ENCODE data around the gene SHC2. TPM values are rescaled to one million over a fixed set of nuclear protein-coding genes. Genes with fewer than 3 reads are reported as not detected.
"Not testable (repeated sequence)": the region's sequence is repeated elsewhere in the genome, so short reads cannot be mapped to it uniquely, and the experiment has no call there.

Gene SHC2
- polyA plus RNA-seq, 3 donors = 15.4 to 162 (median 39.4) TPM

- 33 to 37% (median 33%) methylated on average over 27 to 29 of the region's 29 CpGs for whole genome bisulfite sequencing, 3 donors
- no peak overlapping the region for H3K27ac ChIP-seq (ENCODE audit: low read depth, low read length)
Observed at GRCh38 chr19:405121-405965, 55.5 kb downstream of the SHC2 start.

GRCh38 chr19:403221-404027 lies 57.4 kb downstream of the SHC2 start:
- H3K27ac ChIP-seq (ENCODE audit: low read depth, low read length) = no peak overlapping the region
- 69 to 76% (median 72%) methylated on average over 36 to 38 of the region's 38 CpGs for WGBS, 3 donors

GRCh38 chr19:402786-403185 lies 58.0 kb downstream of the SHC2 start:
- H3K27ac ChIP-seq (ENCODE audit: low read depth, low read length) = no peak overlapping the region
- 85 to 92% (median 90%) methylated on average over 11 of the region's 11 CpGs for WGBS, 3 donors

GRCh38 chr19:401866-402511 lies 58.8 kb downstream of the SHC2 start:
- 14 to 37% (median 35%) methylated on average over 38 of the region's 38 CpGs for WGBS, 3 donors
- H3K27ac ChIP-seq (ENCODE audit: low read depth, low read length) = no peak overlapping the region

GRCh38 chr19:400976-401865 lies 59.6 kb downstream of the SHC2 start:
- WGBS, 3 donors = 76 to 86% (median 81%) methylated on average over 43 of the region's 43 CpGs
- no peak overlapping the region for H3K27ac ChIP-seq (ENCODE audit: low read depth, low read length)

- WGBS, 3 donors = 61 to 87% (median 84%) methylated on average over 7 to 9 of the region's 9 CpGs
- no peak overlapping the region for H3K27ac ChIP-seq (ENCODE audit: low read depth, low read length)
Observed at GRCh38 chr19:399370-399769, 61.5 kb downstream of the SHC2 start.

GRCh38 chr19:398719-399118 lies 62.1 kb downstream of the SHC2 start:
- H3K27ac ChIP-seq (ENCODE audit: low read depth, low read length) = no peak overlapping the region
- WGBS, 3 donors = 67 to 84% (median 84%) methylated on average over 17 of the region's 17 CpGs

GRCh38 chr19:397941-398706 lies 62.7 kb downstream of the SHC2 start:
- H3K27ac ChIP-seq (ENCODE audit: low read depth, low read length) = no peak overlapping the region
- WGBS, 3 donors = 84 to 93% (median 91%) methylated on average over 31 of the region's 31 CpGs

- H3K27ac ChIP-seq (ENCODE audit: low read depth, low read length) = no peak overlapping the region
- WGBS, 3 donors = 54 to 62% (median 62%) methylated on average over 18 of the region's 18 CpGs
Observed at GRCh38 chr19:397321-397720, 63.5 kb downstream of the SHC2 start.

GRCh38 chr19:395467-395866 lies 65.4 kb downstream of the SHC2 start:
- no peak overlapping the region for H3K27ac ChIP-seq (ENCODE audit: low read depth, low read length)
- WGBS, 3 donors = 71 to 94% (median 92%) methylated on average over 5 of the region's 5 CpGs

GRCh38 chr19:394857-395256 lies 66.0 kb downstream of the SHC2 start:
- 87 to 97% (median 95%) methylated on average over 1 of the region's 1 CpG for WGBS, 3 donors
- not testable (repeated sequence) for H3K27ac ChIP-seq (ENCODE audit: low read depth, low read length)

GRCh38 chr19:393560-393959 lies 67.3 kb downstream of the SHC2 start:
- not testable (repeated sequence) for H3K27ac ChIP-seq (ENCODE audit: low read depth, low read length)

- WGBS, 3 donors = 51 to 58% (median 56%) methylated on average over 17 of the region's 17 CpGs
- H3K27ac ChIP-seq (ENCODE audit: low read depth, low read length) = no peak overlapping the region
Observed at GRCh38 chr19:392375-392970, 68.4 kb downstream of the SHC2 start.

- H3K27ac ChIP-seq (ENCODE audit: low read depth, low read length) = no peak overlapping the region
- 79 to 91% (median 86%) methylated on average over 30 of the region's 30 CpGs for WGBS, 3 donors
Observed at GRCh38 chr19:391726-392374, 69.0 kb downstream of the SHC2 start.

GRCh38 chr19:391207-391557 lies 69.7 kb downstream of the SHC2 start:
- H3K27ac ChIP-seq (ENCODE audit: low read depth, low read length) = no peak overlapping the region
- 62 to 86% (median 83%) methylated on average over 2 of the region's 2 CpGs for WGBS, 3 donors

GRCh38 chr19:390386-391206 lies 70.2 kb downstream of the SHC2 start:
- 79 to 83% (median 83%) methylated on average over 29 to 30 of the region's 30 CpGs for WGBS, 3 donors
- H3K27ac ChIP-seq (ENCODE audit: low read depth, low read length) = no peak overlapping the region

Data from adipose tissue (tissue), 3 donors.